RPMI8226 (cell line): ENCODE results near the gene DLGAP5.

Experiments
- DNase-seq: peaks from one replicate; pipeline ENCODE4 v3.0.0-alpha.2; 2015

DLGAP5 gene

DNA sequence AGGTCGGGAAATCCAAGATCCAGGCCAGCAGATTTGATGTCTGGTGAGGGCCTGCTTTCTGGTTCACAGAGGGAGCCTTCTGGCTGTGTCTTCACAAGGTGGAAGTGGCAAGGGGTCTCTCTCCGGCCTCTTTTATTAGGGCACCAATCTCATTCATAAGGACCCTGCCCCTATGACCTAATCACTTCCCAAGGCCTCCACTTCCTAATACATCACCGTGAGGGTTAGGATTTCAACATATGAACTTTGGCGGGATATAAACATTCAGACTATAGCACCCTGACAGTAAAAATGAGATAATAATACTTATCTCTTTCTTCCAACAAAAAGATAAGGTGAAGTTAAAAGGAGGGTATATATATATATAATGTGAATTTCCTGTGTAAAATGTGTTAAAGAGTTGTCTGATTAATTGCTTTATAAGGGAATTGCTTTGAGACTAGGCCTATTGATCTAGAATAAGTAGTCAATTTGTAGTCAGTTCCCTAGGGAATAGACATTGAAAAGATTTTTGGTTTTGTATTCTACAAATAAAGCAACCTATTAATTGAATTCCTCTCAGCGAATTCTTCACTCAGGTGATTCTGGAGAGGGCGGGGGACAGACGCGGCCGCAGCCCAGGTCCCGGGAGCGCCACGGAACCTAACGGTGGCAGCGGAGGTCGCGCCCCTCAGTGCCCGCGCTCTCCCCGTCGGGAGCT is 62.8 kb downstream of the DLGAP5 start:
- no peak for DNase-seq

DNA sequence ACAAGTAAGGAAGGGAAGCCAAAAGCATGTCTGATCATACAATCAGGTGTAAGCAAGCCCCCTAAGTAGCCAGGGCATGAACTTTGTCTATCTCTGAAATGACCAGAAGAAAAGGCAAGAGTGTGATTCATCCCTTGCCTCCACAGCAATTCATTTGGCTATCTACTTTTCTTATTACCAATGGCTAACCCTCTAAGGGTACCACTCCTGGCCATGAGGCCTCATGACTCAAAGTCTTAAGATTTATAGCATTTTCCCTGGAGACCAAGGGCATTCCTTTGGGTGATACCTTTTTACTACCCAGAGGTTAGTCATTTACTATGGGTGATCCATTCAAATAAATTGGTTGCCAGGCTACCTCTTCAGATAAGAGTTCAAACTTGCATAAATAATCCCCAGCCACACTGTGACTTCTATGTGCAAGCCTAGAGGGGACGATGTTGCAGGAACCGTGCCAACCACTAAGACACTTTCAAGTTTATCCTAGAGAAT is 63.9 kb downstream of the DLGAP5 start:
- no peak for DNase-seq

DNA sequence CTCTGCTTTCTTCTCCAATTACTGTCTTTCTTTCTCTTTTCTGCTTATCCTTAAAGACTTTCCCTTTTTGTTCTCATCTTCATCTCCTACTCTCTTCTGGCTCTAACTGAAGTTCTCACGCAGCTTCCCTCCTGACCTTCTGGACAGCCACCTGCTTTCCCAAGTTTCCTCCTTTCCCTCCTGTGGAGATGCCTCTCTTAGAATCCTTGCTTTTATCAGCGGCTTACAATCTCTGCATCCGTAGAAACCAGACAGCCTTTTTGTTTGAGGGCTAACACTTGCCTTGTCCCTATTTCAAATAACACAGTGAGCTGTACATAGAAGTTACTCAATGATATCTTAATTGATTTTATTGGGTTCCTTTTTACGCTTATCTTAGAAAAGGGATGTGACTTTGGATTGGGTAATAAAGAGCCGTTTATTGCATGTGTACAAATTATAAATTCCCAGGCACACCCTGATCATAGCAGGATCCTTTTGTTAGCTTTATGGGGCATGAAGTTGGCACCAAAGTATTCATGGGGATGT is 64.4 kb downstream of the DLGAP5 start:
- DNase-seq, result no peak

DNA sequence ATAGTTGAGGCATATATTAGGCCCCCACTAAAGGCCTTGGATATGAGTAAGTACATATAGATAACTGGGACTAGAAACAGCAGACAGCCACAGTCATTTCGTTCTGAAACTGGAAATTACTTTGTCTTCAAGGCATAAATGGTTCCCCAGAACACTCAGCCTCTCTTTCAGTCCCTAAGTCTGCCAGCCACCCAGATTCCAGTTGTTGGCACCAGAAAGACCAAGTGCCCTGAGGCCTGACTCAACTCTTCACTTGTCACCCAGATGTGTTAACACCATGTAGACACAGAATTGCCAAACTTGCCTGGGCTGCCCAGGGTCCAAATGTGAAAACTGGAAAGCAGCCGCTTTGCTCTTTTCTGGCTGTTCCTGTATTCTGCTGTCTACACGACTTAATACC is 65.4 kb downstream of the DLGAP5 start:
- DNase-seq, result no peak

DNA sequence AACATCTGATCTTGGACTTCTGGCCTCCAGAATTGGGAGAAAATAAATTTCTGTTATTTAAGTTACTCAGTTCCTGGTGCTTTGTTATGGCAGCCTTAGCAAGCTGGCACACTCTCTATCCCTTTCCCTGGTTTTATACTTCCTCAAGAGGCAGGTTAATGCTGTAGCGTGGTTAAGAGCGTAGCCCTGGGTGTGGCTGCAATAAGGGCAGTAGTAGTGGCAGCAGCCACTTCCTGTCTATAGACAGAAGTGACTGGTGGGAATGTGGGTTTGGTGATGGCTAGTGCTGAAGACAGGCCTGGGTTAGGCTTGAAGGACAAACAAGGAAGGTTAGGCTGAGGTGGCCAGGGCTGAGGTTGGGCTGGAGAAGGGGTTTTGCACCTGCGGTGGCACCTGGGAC is 66.0 kb downstream of the DLGAP5 start:
- peak; percentile 3 for DNase-seq

DNA sequence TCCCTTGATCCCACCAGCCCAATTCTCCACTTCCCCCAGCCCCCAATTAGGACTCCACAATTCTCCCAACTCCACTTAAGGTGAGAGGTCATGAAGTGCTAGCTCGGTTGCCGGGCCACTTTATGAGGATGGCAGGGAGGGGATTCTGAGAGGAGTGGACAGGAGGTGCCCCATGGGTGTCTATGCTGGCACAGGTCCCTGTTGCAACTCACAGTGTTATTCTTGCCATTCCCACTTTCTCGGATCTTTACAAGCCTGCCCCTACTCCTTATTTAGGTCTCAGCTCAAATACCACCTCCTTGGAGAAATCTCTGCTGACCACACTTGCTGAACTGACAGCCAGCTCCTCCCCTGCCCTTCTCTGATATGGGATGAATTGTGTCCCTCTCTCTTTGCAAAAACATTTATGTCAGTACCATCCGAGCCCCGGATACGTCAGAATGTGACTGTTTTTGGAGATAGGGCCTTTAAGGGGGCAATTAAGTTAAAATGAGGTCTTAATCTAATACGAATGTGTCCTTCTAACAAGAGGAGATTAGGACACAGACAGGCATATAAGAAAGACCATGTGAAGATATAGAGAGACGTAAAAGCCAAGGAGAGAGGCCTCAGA is 66.5 kb downstream of the DLGAP5 start:
- DNase-seq, result no peak

DNA sequence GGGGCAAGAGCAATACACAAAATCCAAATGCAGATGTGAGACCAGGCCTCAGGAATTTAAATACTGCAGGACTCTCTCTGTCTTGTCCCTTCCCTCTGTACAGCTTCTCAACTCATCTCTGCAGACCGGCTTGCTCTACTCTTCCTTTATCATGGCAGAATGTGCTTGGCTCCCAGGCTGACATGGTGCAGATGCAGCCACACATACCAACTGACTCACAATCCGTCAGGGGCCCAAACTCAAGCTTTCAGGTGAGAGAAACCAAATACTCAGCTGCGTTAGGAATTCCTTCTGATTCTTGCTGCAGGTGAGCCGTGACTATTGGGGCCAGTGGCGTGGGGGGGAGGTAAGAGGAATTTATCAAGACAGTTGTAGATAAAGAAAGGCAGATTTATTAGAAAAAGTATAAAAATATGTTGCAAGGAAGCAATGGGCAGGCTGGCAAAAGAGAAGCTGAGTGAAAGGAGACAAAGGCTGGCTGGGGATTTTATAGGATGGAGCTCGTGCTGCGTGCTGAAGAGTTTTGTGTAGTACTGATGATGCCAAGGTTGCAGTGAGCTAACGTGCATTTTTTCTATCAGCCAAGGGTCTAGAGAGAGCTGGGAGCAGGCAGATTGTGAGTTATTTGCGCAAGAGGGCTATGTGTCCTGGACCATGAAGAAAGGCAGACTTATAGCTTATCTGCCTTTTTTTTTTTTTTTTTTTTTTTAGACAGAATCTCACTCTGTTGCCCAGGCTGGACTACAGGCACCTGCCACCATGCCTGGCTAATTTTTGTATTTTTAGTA is 67.3 kb downstream of the DLGAP5 start:
- DNase-seq, result no peak

DNA sequence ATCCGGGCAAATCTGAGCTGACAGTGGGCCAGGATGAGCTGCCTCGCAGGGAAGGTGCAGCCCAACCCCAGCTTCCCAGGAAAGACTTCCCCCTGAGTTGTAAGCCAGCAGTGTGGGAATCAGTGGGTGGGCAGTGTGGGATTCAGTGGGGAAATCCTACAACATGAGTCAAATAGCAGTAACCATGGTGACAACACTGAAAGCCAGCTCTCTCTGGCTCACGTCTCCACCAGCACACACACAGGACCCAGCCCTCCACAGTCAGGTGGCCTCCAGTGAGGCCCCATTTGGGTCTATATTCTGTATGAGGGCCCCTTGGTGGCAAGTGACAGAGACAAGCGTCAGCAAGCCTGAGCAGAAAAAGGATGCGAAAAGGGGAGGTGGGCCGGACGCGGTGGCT is 68.3 kb downstream of the DLGAP5 start:
- DNase-seq, result no peak

DNA sequence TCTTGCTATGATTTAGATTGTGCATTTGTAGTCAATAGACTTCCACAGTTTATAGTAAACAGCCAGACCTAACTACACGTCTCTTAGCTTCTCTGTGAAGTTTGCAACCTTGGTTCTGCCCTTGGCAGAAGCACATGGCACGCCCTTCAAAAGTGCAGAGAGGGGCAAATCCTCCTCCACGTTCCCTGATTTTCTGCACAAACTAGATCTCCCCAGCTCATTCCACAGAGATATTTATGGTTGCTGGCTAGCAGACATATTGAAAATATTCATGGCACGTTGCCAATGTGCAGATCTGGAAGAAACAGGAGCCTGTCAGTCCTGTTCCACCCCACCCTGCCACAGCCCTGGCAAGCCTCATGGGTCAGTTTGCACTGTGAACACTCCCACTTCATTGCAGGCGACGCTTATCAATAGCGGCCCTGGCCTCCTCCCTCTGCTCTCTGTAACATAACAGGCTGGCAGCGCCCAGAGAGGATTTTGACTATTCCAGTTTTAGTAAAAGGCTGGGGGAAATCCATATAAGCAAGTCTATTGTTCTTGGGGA is 68.9 kb downstream of the DLGAP5 start:
- no peak for DNase-seq

DNA sequence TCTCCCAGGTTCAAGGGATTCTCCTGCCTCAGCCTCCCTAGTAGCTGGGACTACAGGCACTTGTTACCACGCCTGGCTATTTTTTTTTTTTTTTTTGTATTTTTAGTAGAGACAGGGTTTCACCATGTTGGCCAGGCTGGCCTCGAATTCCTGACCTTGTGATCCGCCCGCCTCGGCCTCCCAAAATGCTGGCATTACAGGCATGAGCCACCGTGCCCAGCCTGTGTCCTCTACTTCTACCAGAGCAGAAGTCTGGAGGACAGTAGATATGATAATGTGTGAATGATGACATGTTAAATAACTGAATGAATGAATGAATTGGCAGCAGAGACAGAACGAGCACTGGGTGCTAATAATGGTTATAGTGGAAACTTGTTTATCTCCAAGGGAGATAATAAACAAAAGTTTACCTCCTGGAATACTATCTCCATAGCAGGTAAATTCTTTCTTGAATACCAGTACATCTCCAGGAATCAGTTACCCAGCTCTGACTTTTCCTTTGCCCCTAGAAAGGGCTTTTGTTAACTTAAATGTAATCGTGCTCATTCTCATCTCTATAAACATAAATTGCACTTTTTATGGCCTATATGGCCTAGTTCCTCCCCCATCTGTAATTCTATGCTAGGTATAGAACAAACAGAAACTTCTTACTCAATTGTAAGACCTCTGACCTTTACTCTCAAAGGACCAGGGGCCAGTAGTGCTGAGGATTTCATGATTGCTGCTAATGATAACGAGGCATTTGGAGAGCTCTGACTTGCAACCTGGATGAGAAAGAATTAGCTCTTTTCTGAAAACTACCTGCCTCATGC is 69.6 kb downstream of the DLGAP5 start:
- DNase-seq, result no peak

DNA sequence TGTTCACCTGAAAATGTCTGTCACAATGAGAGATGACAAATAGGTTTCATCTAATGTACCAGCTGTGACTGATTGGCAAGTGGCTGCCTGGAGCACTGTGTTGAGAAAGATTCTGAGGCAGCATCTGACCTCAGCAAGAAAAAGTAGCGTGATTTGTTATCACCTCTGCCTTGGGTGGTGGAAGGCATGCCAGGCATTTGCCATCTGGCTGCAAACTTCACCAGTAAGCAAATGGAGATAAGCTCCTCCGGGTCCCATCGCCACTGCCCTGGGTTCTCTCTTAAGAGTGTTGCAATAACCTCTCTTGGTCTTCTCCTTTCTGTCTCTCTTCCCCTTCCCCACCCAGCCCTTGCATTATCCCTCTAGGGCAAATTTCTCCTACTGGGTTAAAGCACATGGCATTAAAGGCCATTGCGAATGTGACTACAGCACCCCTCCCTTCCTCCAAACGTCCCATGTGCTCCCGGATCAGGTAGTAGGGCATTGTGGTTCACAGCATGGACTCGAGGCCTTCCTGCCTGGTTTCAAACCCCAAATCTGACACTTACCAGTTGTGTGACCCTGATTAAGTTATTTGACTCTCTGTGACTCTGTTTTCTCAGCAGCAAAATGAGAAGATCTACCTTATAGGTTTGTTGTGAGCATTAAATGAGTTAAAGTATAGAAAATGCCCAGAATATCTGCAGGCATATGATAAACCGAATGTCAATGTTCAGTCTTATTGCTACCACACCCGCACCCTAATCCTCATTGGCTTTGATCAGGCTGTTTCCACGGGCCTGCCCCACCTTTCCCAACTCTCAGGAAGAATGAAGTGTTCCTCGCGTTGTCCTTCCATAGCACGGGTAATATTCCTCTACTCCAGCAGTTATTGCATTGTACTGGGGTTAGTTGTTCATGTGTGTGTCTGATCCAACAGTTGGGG is 70.6 kb downstream of the DLGAP5 start:
- DNase-seq, result no peak

DNA sequence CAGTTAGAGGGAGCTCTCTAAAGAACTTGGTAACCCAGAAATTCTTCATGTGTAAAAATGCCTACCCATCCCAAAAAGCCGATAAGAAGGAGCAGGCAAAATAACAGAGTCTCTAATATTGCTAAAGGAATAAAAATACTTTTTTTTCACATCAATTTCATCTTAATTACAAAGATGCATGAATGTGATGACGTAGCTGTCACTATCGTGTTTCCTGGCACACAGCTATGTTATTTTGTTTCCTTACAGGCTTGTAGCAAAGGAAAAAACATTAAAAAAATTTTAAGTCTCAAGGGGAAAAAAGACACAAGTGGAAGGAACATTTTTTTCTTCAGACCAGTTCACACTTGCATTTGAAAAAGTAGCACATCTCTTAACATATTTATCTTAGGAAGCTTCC is 72.6 kb downstream of the DLGAP5 start:
- DNase-seq, result no peak

DNA sequence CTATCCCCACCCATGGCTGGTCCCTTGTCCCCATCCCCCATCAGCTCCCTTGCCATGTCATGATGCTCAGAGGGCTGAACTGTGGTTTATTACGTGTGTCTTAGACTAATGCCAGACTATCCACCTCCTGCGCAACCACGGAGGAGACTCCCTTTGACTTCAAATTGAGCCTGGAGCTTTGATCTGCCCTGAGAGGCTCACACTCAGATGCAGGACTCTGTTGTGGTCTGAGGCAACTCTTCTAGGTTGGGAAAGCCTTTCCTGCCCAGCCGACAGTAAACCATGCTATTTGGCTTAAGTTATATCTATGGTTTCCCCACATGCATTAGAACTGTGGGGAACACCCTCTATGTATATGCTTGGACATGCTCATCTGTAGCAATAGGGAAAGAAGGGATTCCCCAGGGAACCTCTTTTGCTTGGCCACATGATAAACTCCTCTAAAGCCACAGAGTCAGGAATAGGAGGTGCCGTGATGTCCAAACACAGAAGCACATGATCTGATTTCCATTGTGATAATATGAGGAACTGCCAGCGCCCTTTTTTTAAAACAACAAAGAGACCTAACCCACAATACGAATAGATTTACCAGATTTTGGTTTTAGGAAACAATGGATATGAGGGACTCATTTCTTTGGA is 73.5 kb downstream of the DLGAP5 start:
- no peak for DNase-seq

DNA sequence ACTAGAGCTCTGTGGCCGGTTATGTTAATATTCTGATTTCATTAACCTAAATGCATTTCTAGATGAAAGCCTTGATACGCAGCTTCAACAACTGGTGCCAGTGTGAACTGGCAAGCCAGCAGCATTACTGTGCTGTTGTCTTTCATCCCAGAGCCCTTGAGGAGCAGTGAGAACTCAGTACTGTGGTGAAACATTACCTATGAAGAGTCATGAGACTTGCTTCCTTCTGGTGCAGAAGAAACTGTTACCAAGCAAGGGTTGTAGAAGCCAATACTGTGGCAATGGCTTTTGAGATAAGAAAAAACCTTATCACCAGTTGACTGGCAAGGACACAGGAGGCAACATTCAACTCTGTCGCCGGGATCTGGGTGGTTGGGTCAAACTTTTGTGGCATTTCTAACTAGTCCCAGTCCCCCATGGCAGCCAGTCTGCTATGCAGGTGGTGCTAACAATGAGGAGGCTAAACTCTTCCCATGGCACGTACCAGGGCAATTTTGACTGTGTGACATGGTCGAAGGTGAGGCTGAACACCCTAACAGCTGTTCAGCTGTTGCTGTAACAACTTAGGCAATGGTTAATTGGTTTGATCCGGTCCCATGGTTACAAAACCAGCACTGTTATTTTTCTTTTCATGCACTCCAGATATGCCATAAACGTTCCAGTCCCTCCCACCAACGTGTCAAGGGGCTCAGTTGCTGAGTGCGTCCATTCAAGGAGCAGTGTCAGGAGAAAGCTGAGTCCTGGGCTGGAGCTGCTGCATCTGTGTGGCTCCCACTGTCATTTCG is 74.9 kb downstream of the DLGAP5 start:
- DNase-seq, result no peak

DNA sequence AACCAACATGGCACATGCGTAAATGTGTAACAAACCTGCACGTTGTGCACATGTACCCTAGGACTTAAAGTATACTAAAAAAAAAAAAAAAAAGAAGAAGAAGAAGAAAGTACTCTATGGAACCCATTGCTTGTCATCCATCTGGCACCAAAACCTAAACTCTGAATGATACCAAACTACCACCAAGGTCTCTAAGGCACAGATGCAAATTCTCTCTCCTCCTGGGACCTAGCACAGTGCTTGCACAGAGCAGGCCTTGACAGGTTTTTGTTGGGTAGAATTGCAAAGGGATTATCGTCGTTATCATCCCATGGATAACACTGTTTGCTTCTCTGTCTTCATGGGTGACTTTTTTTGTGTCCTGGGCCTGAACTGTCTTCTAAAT is 75.5 kb downstream of the DLGAP5 start:
- DNase-seq, result no peak

DNA sequence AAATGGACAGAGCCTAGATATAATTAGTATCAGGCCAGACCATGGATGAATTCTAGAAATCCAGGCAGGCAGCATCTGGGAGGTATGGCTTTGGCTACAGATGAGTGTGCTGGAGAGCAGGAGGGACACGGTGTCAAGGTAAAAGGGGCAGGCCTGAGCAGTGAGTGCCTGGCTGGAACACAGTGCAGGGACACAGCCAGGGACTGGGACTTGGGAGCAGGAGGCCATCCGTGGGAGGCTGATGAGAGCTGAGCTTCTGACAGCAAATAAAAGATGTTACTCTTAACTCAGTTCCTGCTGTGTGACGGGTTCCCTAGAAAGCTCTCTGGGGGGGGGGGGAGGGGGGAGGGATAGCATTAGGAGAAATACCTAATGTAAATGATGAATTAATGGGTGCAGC is 75.9 kb downstream of the DLGAP5 start:
- no peak for DNase-seq

DNA sequence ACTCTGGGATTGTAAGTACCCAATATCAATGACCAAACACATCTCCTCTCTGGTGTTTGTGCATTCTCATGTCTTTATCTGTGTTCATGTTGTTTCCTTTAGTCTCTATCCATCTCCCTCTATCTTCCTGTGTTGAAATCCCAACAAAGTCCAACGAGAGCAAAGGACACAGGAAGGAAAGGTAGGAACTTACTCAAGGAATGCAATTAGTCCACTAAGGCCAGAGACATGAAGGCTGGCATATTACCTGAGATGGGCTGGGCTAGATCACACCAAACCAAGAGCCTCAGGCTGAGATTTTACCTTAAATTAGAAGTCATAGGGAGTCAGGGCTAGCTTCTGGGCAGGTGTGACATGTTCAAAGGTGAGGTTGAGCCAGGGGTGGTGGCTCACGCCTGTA is 76.7 kb downstream of the DLGAP5 start:
- DNase-seq, result no peak

DNA sequence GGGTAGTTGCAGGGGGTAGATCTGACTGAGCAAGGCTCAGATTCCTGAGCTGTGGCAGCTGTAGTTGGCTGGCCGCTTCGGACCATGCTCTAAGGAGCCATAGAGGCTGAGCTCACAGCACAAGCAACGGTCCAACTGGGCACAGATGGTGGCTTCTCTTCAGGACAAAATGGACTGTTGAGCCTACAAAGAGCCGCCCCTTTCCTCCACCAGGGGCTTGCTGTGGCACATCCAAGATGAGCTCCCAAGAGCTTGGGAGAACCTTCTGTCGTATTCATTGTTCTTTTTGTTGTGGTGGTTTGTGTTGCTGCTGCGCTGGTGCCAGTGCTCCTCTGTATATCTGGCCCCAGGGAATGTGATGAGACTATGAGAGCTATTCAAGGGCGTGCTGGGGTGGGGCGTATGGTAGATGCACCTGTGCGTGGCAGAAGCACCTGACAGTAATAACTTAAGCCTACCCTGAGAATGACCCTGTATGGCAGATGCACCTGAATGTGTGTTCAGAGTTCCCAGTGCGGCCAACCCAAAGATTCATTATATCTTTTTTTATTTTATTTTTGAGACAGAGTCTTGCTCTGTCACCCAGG is 80.2 kb downstream of the DLGAP5 start:
- DNase-seq, result no peak

DNA sequence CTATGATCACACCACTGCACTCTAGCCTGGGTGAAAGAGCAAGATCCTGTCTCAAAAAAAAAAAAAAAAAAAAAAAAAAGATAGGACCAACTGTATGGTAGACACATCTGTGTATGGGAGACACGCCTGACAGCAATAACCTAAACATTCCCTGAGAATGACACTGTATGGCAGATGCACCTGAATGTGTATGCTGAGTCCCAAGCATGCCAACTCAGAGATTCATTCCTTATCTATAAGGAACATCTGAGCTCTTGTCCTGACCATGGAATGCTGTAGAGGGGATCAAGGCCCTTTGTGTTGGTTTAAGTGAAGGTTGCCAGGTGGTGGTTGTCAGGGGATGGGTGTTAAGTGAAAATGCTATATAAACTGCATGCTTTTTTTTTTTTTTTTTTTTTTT is 81.5 kb downstream of the DLGAP5 start:
- DNase-seq, result no peak
